Lower leg skin (tissue), 3 donors: Measurements from ENCODE around the gene ARHGAP10.

Experiments used
- CTCF ChIP-seq, 3 donors: fragments of 450-650 bp; IDR thresholded peaks; one replicate each; pipeline ENCODE4 v1.5.1; 2016; ENCODE audit warnings: antibody characterized with exemption in 3 of 3, mild to moderate bottlenecking in 3 of 3, moderate library complexity in 2 of 3
- POLR2A ChIP-seq, 2 donors: fragments of 450-650 bp; IDR thresholded peaks; one replicate each; pipeline ENCODE4 v1.6.1; 2016 to 2017; ENCODE audit warnings: antibody characterized with exemption in 2 of 2, mild to moderate bottlenecking in 1 of 2, moderate library complexity in 1 of 2

GRCh38 chr4:147968641-147969040 is 236.8 kb downstream of the ARHGAP10 start:
- TF ChIP-seq POLR2A (IDR thresholded peaks at IDR 0.05) (no peak), CTCF (IDR thresholded peaks at IDR 0.05) (no peak)
